ELF-1 (cell line): Measurements from ENCODE around the gene ZNF19.

Experiments
- DNase-seq: peaks from one replicate; pipeline ENCODE4 v3.0.0-alpha.2; 2016; ENCODE audit warnings: low read depth, low spot score

ZNF19 gene

DNA sequence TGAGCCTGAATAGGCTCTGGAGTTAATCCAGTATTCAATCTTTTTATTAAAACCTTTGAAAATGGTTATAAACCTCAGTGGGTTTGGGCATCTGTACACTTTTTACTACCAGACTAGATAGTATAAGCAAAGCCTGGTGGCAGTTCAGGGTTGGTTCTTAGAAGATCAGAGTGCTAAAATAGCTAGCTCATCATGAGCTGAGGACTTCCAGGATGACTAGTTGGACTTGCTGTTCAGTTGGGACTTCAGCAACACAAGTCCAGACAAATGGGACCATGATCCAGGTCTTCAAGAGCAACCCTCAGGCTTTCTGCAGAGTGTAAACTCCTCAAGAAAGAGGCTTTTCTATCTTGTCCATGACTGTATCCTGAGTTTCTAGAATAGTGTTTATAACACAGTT lies 1.2 kb upstream of the ZNF19 start:
- no peak for DNase-seq

GRCh38 chr16:71484006-71484893 lies 4.9 kb downstream of the ZNF19 start:
- DNase-seq = peak; percentile 85

- no peak for DNase-seq
Observed at GRCh38 chr16:71482569-71482968, 6.6 kb downstream of the ZNF19 start.

DNA sequence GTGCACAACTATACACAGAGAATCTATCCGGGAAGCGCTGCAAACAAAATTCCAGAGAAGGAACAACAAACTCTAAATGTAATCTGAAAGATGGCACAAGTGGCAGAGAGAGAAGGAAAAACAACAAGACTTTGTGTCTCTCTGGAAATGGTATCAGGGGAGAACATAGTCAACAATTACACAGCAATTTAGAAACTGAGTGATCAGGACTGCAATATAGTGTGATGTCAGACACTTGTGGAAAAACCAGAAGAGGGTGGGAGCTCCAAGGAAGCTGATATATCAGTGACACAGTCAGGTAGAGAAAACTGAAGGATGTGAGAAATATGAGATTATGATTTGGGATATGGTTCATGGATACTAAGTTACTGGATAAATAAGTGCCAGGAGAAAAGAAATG lies 8.2 kb downstream of the ZNF19 start:
- no peak for DNase-seq

DNA sequence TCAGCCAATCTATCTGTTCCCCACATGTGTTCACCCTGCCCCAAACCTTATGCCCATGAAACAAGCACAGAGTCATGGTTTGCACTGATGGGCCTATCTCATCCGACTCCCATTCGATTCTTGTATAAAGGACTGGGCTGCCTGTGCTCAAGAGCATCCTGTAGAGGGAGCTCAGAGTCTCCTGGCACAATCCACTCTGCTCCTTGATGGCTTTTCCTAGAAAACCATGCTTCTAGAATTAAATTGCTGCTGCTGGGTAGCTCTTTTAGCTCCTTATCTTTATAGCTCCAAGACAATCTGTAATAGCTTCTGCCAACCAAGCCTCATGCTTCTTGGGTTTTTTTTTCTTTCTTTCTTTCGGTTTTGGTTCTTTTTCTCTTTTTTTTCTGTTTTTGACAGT lies 9.7 kb downstream of the ZNF19 start:
- DNase-seq = peak; percentile 34

DNA sequence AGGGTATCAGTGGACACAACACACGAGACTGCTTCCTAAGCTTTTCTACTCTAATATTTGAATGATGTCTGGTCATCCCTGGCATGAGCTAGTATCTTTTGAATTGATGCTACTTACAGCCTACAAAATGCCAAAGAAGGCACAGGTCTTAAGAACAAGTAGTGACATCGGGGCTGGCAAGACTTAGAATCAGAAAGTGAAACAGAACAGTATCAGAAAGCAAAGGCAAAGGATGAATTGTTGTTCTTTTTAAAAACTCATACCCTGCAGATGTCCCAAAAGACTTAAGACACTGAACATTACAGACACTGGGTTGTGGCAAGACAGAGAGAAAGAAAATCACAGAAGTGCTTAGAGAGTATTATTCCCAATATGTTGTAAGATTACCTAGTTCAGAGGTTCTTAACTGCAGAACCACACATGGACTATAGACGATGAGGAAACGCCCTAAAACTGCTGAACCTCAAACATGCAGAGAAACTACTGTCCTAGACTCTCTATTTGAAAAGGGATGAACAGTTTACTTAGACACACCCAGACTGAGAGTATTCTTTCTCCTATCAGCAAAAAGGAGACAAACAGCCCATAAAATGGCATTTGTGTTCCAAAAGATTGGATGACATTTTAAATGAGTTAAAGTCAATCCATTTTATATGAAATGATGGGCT lies 12.5 kb downstream of the ZNF19 start:
- DNase-seq = no peak

DNA sequence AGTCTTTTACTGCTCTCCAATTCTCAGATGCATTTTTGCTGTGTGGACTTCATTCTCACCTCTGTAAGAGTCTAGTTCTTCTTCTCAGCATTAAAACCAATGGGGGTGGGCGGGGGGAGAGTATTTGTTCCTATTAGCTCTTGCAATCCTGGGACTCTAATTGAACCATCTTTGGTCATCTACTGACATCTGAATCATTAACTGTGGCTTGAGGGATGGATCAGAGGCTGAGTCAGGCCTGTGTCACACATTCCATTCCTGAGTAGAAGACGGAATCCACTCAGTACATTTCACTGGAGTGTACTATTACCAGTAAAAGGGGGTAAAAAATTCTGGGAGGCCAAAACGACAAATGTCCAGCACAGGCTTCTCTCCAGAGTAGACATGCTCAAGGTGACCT lies 14.3 kb downstream of the ZNF19 start:
- no peak for DNase-seq

- DNase-seq = no peak
Observed at GRCh38 chr16:71473891-71474290, 15.2 kb downstream of the ZNF19 start.

GRCh38 chr16:71472931-71473330 lies 16.2 kb downstream of the ZNF19 start:
- DNase-seq = no peak

- no peak for DNase-seq
Observed at GRCh38 chr16:71472051-71472450, 17.1 kb downstream of the ZNF19 start.

DNA sequence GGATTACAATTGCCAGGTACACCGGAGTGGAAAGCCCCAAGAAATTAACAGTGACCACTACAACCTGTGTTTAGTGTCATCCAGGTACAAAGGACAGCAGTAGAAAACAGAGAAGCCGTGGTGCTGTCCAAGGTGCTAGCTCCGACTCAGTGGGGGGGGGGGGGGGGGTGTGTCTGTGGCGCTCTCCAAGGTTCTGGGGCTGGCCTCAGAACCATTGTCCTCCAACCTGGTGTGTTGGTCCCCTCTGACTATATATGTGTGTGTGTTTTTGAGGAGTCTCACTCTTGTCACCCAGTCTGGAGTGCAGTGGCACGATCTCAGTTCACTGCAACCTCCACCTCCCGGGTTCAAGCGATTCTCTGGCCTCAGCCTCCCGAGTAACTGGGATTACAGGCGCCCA lies 21.3 kb downstream of the ZNF19 start:
- DNase-seq = peak; percentile 80

DNA sequence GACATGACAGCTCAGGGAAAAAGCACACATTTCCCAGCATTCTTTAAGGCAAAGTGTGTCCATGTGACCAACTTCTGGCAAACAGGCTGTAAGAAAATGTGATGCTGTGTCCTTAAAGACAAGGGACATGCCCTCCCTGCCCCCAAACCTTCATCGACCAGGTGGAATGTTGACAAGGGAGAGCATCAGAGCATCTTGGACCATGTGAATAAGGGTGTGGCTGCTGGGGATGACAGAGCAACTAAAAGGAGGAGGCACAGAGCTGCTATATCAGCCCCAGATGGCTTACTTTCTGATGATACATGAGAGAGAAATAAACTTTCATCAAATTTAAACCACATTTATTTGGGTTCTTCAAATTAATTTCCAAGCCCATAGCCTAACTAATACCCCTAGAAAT lies 24.9 kb downstream of the ZNF19 start:
- DNase-seq = no peak

DNA sequence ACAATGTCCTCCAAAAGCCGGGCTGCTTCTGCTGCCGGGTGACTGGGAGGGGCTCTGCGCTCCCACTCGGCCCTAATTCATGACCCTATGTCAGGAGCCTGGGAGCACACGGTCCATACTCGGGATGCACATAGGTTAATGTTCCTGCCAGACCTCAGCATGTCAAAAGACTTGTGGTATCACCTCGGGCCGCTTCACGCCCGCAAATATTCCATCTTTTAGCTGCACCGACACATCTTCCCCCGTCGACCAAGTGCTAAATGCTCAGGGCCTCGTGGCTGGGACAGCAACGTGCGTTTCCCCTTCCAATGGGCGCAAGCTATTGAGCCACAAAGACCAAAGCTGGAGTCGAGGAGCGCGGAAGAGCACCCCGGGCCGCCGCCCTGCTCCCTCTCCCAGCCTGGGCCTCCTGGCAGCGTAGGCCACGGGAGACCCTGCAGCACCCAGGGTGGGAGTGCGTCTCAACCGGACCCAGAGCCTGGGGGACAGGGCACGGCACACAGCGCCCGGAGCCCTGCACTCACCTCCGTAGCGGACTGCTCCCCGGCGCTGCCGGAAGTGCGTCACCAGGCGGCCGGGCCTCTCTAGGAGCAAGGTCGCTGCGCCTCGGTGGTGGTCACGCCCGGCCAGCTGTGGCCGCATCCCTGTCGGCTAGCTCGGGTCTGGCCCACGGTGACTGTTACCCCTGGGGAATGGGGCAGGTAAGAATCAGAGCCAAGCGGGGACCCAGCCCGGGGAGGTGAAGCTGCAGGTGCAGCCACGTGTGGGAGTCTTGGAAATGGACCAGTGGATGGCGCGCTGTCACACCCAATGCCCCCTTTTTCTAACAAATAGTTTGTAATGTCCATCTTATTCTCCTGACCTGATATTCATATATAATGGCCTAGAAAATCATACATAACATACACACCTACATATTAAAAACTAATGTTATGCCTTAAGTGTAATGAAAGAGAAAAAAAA lies 27.2 kb downstream of the ZNF19 start, which contains the start of gene ZNF23:
ZNF23 (minus strand) TSS at position 562 of the 963 bp plus-strand sequence. CDS start 5,451 bp downstream, outside the sequence.
- peak; percentile 86 for DNase-seq

GRCh38 chr16:71460941-71461340 lies 28.2 kb downstream of the ZNF19 start:
- no peak for DNase-seq

GRCh38 chr16:71460236-71460635 lies 28.9 kb downstream of the ZNF19 start:
- DNase-seq = no peak

DNA sequence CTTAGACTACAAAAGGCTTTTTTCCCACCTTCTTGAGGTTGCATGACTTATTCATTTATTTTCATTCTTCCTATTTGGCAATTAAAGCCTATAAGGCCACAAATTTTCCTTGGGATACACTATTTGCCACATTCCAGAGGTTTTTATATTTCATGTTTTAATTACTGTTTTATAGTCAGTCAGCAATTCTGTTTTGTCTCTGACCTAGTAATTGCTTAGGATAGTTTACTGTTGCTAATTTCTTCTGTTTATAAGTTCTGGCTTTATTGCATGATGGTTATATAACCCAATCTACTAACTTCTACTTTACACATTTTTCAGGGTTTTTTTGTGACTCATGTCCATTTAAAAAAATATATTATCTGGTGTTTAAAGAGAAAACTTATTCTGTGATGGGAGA lies 29.6 kb downstream of the ZNF19 start:
- DNase-seq = no peak

DNA sequence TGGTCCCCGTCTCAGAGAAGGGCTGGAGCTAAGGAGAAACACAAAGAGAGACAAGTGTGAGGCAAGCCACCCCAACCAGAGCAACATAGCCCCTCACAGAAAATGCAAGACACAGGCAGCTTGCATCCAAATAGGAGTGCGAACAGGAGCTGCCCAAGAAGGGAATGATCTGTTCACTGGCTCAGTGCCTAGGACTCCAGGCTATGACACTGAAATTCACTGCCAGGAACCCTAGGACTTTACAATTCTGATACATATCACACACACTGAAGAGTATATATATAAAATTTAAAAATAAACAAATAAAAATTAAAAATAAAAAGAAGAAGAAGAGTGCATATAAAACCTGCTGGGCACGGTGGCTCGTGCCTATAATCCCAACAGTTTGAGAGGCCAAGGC lies 32.3 kb downstream of the ZNF19 start:
- DNase-seq = no peak

- no peak for DNase-seq
Observed at GRCh38 chr16:71453036-71453435, 36.1 kb downstream of the ZNF19 start.

- DNase-seq = no peak
Observed at GRCh38 chr16:71449020-71449419, 40.1 kb downstream of the ZNF19 start.

GRCh38 chr16:71448274-71448866 lies 40.8 kb downstream of the ZNF19 start:
- DNase-seq = no peak

GRCh38 chr16:71443714-71444113 lies 45.4 kb downstream of the ZNF19 start:
- DNase-seq = no peak
